ENCODE measurements around the gene ICAM1.

GRCh38 chr19:10289836-10290356 is 19.0 kb downstream of the ICAM1 start, which contains the start of gene ICAM5:
- no peak for TF ChIP-seq CTCF (IDR thresholded peaks at IDR 0.05)
- no peak for TF ChIP-seq POLR2AphosphoS5 (IDR thresholded peaks at IDR 0.05)
- no peak for TF ChIP-seq POLR2A (IDR thresholded peaks at IDR 0.05)
- TF ChIP-seq EP300 (IDR thresholded peaks at IDR 0.05), result no peak
